Suppressor macrophage treated with lipopolysaccharide for 4 hours (primary cell): ENCODE data around the gene FBXO7.
A peak's percentile ranks its signal among the peaks of the same experiment; 100 is the strongest.
"Not testable (repeated sequence)": the region's sequence is repeated elsewhere in the genome, so short reads cannot be mapped to it uniquely, and the experiment has no call there.

Source experiments
- DNase-seq: peaks from one replicate; pipeline ENCODE4 v3.0.0-alpha.2; 2020

FBXO7 gene

GRCh38 chr22:32474635-32475467 is at the start of gene FBXO7:
TSS of gene FBXO7 (plus strand) at chr22:32474811. CDS start at chr22:32475003, 192 bp downstream.
- DNase-seq: peak; percentile 96

- no peak for DNase-seq
Measured at GRCh38 chr22:32426881-32427280, 47.7 kb upstream of the FBXO7 start.

- DNase-seq: no peak
Measured at GRCh38 chr22:32430352-32430751, 44.3 kb upstream of the FBXO7 start.

GRCh38 chr22:32444068-32444467 is 30.5 kb upstream of the FBXO7 start:
- no peak for DNase-seq

GRCh38 chr22:32446321-32446720 is 28.3 kb upstream of the FBXO7 start:
- peak; percentile 4 for DNase-seq

GRCh38 chr22:32448980-32449379 is 25.6 kb upstream of the FBXO7 start:
- no peak for DNase-seq

GRCh38 chr22:32457031-32457430 is 17.6 kb upstream of the FBXO7 start:
- no peak for DNase-seq

GRCh38 chr22:32462452-32462851 is 12.2 kb upstream of the FBXO7 start:
- no peak for DNase-seq

GRCh38 chr22:32465661-32466060 is 8.9 kb upstream of the FBXO7 start:
- DNase-seq: no peak

GRCh38 chr22:32466496-32466895 is 8.1 kb upstream of the FBXO7 start:
- DNase-seq: no peak

GRCh38 chr22:32469799-32470212 is 4.8 kb upstream of the FBXO7 start:
- peak; percentile 54 for DNase-seq

GRCh38 chr22:32473388-32473952 is 1.1 kb upstream of the FBXO7 start:
- DNase-seq: peak; percentile 70

GRCh38 chr22:32475468-32476010 is 928 bp downstream of the FBXO7 start:
- no peak for DNase-seq

GRCh38 chr22:32476281-32477195 is 1.9 kb downstream of the FBXO7 start:
- DNase-seq: peak; percentile 52

- no peak for DNase-seq
Measured at GRCh38 chr22:32477596-32477995, 3.0 kb downstream of the FBXO7 start.

- DNase-seq: not testable (repeated sequence)
Measured at GRCh38 chr22:32478552-32478951, 3.9 kb downstream of the FBXO7 start.

- no peak for DNase-seq
Measured at GRCh38 chr22:32478994-32479393, 4.4 kb downstream of the FBXO7 start.

- DNase-seq: no peak
Measured at GRCh38 chr22:32480238-32480637, 5.6 kb downstream of the FBXO7 start.

GRCh38 chr22:32482708-32483107 is 8.1 kb downstream of the FBXO7 start:
- no peak for DNase-seq

GRCh38 chr22:32486656-32487390 is 12.2 kb downstream of the FBXO7 start:
- DNase-seq: no peak

GRCh38 chr22:32487461-32487860 is 12.8 kb downstream of the FBXO7 start:
- no peak for DNase-seq

GRCh38 chr22:32489377-32489776 is 14.8 kb downstream of the FBXO7 start:
- no peak for DNase-seq
